Fibroblast of skin of back (primary cell): Measurements from ENCODE around the gene P4HTM. TPM values are rescaled to one million over a fixed set of nuclear protein-coding genes. Genes with fewer than 3 reads are reported as not detected.

Source experiments
- DNase-seq: peaks from one replicate; pipeline ENCODE4 v3.0.0-alpha.2; 2013
- polyA plus RNA-seq, 2 experiments: library from polyadenylated mRNA; unstranded; fragments of 120-200 nt; gene quantifications; one replicate each; pipeline ENCODE4 v1.2.1, GENCODE V29; 2013; ENCODE audit not compliant: insufficient read length in 2 of 2

The P4HTM gene
- polyA plus RNA-seq (2013, experiment 1 of 2; ENCODE audit: insufficient read length) = 12.4 TPM
- 13.2 TPM for polyA plus RNA-seq (2013, experiment 2 of 2; ENCODE audit: insufficient read length)

- DNase-seq = peak; percentile 93
Observed at GRCh38 chr3:48989796-48990635, at the start of gene P4HTM. P4HTM (plus strand) TSS chr3:48990241; CDS start chr3:48990257, 16 bp downstream.

- DNase-seq = no peak
Observed at GRCh38 chr3:48945432-48945831, 44.6 kb upstream of the P4HTM start.

- DNase-seq = no peak
Observed at GRCh38 chr3:48945891-48946549, 44.0 kb upstream of the P4HTM start.

- no peak for DNase-seq
Observed at GRCh38 chr3:48949376-48949717, 40.7 kb upstream of the P4HTM start.

GRCh38 chr3:48950051-48950450 lies 40.0 kb upstream of the P4HTM start:
- DNase-seq = no peak

GRCh38 chr3:48951764-48952163 lies 38.3 kb upstream of the P4HTM start:
- DNase-seq = no peak

- DNase-seq = no peak
Observed at GRCh38 chr3:48952510-48953118, 37.4 kb upstream of the P4HTM start.

GRCh38 chr3:48957006-48957705 lies 32.9 kb upstream of the P4HTM start:
- DNase-seq = no peak

- DNase-seq = no peak
Observed at GRCh38 chr3:48960841-48961413, 29.1 kb upstream of the P4HTM start.

- no peak for DNase-seq
Observed at GRCh38 chr3:48962340-48962739, 27.7 kb upstream of the P4HTM start.

- no peak for DNase-seq
Observed at GRCh38 chr3:48962939-48963338, 27.1 kb upstream of the P4HTM start.

- DNase-seq = no peak
Observed at GRCh38 chr3:48963591-48963990, 26.4 kb upstream of the P4HTM start.

GRCh38 chr3:48966367-48966766 lies 23.7 kb upstream of the P4HTM start:
- no peak for DNase-seq

GRCh38 chr3:48966876-48967361 lies 23.1 kb upstream of the P4HTM start:
- no peak for DNase-seq

- DNase-seq = no peak
Observed at GRCh38 chr3:48970586-48970985, 19.5 kb upstream of the P4HTM start.

- DNase-seq = no peak
Observed at GRCh38 chr3:48974076-48974864, 15.8 kb upstream of the P4HTM start.

- DNase-seq = no peak
Observed at GRCh38 chr3:48979451-48979850, 10.6 kb upstream of the P4HTM start.

GRCh38 chr3:48980295-48980694 lies 9.7 kb upstream of the P4HTM start:
- no peak for DNase-seq

GRCh38 chr3:48982016-48982415 lies 8.0 kb upstream of the P4HTM start:
- no peak for DNase-seq

GRCh38 chr3:48982686-48983085 lies 7.4 kb upstream of the P4HTM start:
- DNase-seq = no peak

GRCh38 chr3:48983096-48983495 lies 6.9 kb upstream of the P4HTM start:
- no peak for DNase-seq

- DNase-seq = no peak
Observed at GRCh38 chr3:48984663-48985062, 5.4 kb upstream of the P4HTM start.
